ENCODE results near the gene GMIP.
A peak's percentile ranks its signal among the peaks of the same experiment; 100 is the strongest.

The GMIP gene

GRCh38 chr19:19631346-19631745 is 12.1 kb downstream of the GMIP start:
- DNase-seq (ENCODE audit: low spot score) (no peak), ATAC-seq (ENCODE audit: low read depth) (no peak)
- H3K36me3 ChIP-seq (ENCODE audit: low read depth): peaks cover 9% of the 10 kb centered on the region
- H3K27me3 ChIP-seq (ENCODE audit: insufficient read depth, poor library complexity, severe bottlenecking): no peaks in the 10 kb centered on the region
- no peak overlapping the region for H3K27ac ChIP-seq (ENCODE audit: poor library complexity, severe bottlenecking)
- H3K4me1 ChIP-seq (ENCODE audit: insufficient read depth, poor library complexity, severe bottlenecking): no peaks in the 10 kb centered on the region
- no peak for TF ChIP-seq CTCF (IDR thresholded peaks at IDR 0.05; ENCODE audit: poor library complexity, severe bottlenecking)
- H3K9me3 ChIP-seq (ENCODE audit: severe bottlenecking): no peaks in the 10 kb centered on the region
- H3K4me3 ChIP-seq (ENCODE audit: severe bottlenecking): no peak overlapping the region

- no peak overlapping the region for H3K27ac ChIP-seq (ENCODE audit: poor library complexity, severe bottlenecking)
- TF ChIP-seq CTCF (IDR thresholded peaks at IDR 0.05; ENCODE audit: poor library complexity, severe bottlenecking): no peak
- no peak overlapping the region for H3K4me3 ChIP-seq (ENCODE audit: severe bottlenecking)
- no peaks in the 10 kb centered on the region for H3K27me3 ChIP-seq (ENCODE audit: insufficient read depth, poor library complexity, severe bottlenecking)
- H3K9me3 ChIP-seq (ENCODE audit: severe bottlenecking): no peaks in the 10 kb centered on the region
- DNase-seq (ENCODE audit: low spot score) (no peak), ATAC-seq (ENCODE audit: low read depth) (no peak)
- peaks cover 6% of the 10 kb centered on the region for H3K36me3 ChIP-seq (ENCODE audit: low read depth)
- no peaks in the 10 kb centered on the region for H3K4me1 ChIP-seq (ENCODE audit: insufficient read depth, poor library complexity, severe bottlenecking)
Measured at GRCh38 chr19:19630426-19630825, 13.0 kb downstream of the GMIP start.

- no peak for TF ChIP-seq CTCF (IDR thresholded peaks at IDR 0.05; ENCODE audit: poor library complexity, severe bottlenecking)
- no peak overlapping the region for H3K27ac ChIP-seq (ENCODE audit: poor library complexity, severe bottlenecking)
Measured at GRCh38 chr19:19630062-19630414, 13.4 kb downstream of the GMIP start.

GRCh38 chr19:19628501-19629134 is 14.8 kb downstream of the GMIP start:
- Histone ChIP-seq H3K4me3 (ENCODE audit: severe bottlenecking) (peak overlapping the region; percentile 85), H3K36me3 (ENCODE audit: low read depth) (no peaks in the 10 kb centered on the region), H3K27me3 (ENCODE audit: insufficient read depth, poor library complexity, severe bottlenecking) (no peaks in the 10 kb centered on the region), H3K4me1 (ENCODE audit: insufficient read depth, poor library complexity, severe bottlenecking) (no peaks in the 10 kb centered on the region), H3K27ac (ENCODE audit: poor library complexity, severe bottlenecking) (peak overlapping the region; percentile 81), H3K9me3 (ENCODE audit: severe bottlenecking) (no peaks in the 10 kb centered on the region)
- ATAC-seq (ENCODE audit: low read depth) (peak; percentile 72), DNase-seq (ENCODE audit: low spot score) (no peak)
- TF ChIP-seq CTCF (IDR thresholded peaks at IDR 0.05; ENCODE audit: poor library complexity, severe bottlenecking): no peak

More at GRCh38 chr19:19630062-19630414, 13.4 kb downstream of the GMIP start:
- DNase-seq (ENCODE audit: low spot score) (no peak), ATAC-seq (ENCODE audit: low read depth) (no peak)
- H3K36me3 ChIP-seq (ENCODE audit: low read depth): peaks cover 6% of the 10 kb centered on the region
- no peak overlapping the region for H3K4me3 ChIP-seq (ENCODE audit: severe bottlenecking)
- H3K4me1 ChIP-seq (ENCODE audit: insufficient read depth, poor library complexity, severe bottlenecking): no peaks in the 10 kb centered on the region
- H3K27me3 ChIP-seq (ENCODE audit: insufficient read depth, poor library complexity, severe bottlenecking): no peaks in the 10 kb centered on the region
- H3K9me3 ChIP-seq (ENCODE audit: severe bottlenecking): no peaks in the 10 kb centered on the region
